Lower leg skin (tissue), 4 donors: ENCODE measurements around the gene CBX1. TPM values are rescaled to one million over a fixed set of nuclear protein-coding genes. Genes with fewer than 3 reads are reported as not detected.

Experiments
- DNase-seq, 2 donors: peaks; one replicate each; pipeline ENCODE4 v3.0.0-alpha.2; 2019; ENCODE audit warnings: low spot score in 2 of 2
- H3K4me3 ChIP-seq: fragments of 200-600 bp; sonication (generic); 2 replicates; pipeline ENCODE4 v1.5.1; 2017; ENCODE audit warnings: mild to moderate bottlenecking, low read depth; ENCODE audit not compliant: poor library complexity, severe bottlenecking
- CTCF ChIP-seq, 3 donors: fragments of 450-650 bp; IDR thresholded peaks; one replicate each; pipeline ENCODE4 v1.5.1; 2016; ENCODE audit warnings: antibody characterized with exemption in 3 of 3, mild to moderate bottlenecking in 3 of 3, moderate library complexity in 2 of 3
- POLR2A ChIP-seq, 2 donors: fragments of 450-650 bp; IDR thresholded peaks; one replicate each; pipeline ENCODE4 v1.6.1; 2016 to 2017; ENCODE audit warnings: antibody characterized with exemption in 2 of 2, mild to moderate bottlenecking in 1 of 2, moderate library complexity in 1 of 2
- WGBS, 2 donors: methylation state at CpG; one replicate each; pipeline ENCODE4 v1.1.5; 2018; 5-methylcytosine and 5-hydroxymethylcytosine counted together
- intact Hi-C: fragments of 100-400 bp; cut with DNase I; formaldehyde crosslinking; loops from one replicate; pipeline ENCODE4 v1.15.0; 2023; ENCODE audit warnings: low total_unique reads
- total RNA-seq, 4 donors: library from RNA; depleted of rRNA; stranded (reverse); fragments of >200 nt; gene quantifications; one replicate each; pipeline ENCODE4 v1.1.0, GENCODE V29; 2016

Gene CBX1
- total RNA-seq, 4 donors from 2014 or later = 23.2 to 33.5 (median 25.6) TPM

- intact Hi-C loops = no loop called here
- 96 to 97% methylated on average over 3 of the region's 3 CpGs for WGBS, 2 donors
- no peak for DNase-seq
- no peak overlapping the region for H3K4me3 ChIP-seq
- TF ChIP-seq POLR2A (IDR thresholded peaks at IDR 0.05) (no peak), CTCF (IDR thresholded peaks at IDR 0.05) (no peak)
These were observed 43.9 kb upstream of the CBX1 start for GRCh38 chr17:48144976-48145798.

GRCh38 chr17:48144231-48144630 is 43.0 kb upstream of the CBX1 start:
- DNase-seq = no peak
- 53 to 54% methylated on average over 8 of the region's 8 CpGs for WGBS, 2 donors
- TF ChIP-seq CTCF (IDR thresholded peaks at IDR 0.05) (no peak), POLR2A (IDR thresholded peaks at IDR 0.05) (no peak)

DNA sequence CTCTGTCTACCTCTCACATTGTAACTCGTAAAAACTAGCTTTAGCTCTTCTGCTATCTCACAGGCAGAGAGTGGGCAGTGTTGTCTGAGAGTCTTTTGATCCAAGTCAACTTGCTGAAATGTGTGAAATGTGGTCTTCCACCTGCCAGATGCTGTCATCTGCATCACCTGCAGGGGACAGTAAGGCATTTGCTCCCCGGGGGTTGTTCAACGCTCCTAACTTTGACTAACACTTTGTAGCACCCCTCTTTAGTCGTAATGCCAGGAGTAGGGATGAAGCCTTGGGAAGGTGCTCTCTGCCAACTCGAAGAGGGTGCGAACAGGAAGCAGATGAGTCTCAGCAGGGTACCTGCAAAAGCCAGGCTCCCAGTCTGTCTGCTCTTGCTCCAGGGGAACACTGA is 42.4 kb upstream of the CBX1 start:
- intact Hi-C loops = no loop called here
- no peak overlapping the region for H3K4me3 ChIP-seq
- 21 to 42% methylated on average over 6 of the region's 6 CpGs for WGBS, 2 donors
- DNase-seq = peak in 1 of 2 donors; percentile 68
- TF ChIP-seq CTCF (IDR thresholded peaks at IDR 0.05) = no peak

More at GRCh38 chr17:48144231-48144630, 43.0 kb upstream of the CBX1 start:
- intact Hi-C loops = no loop called here
- H3K4me3 ChIP-seq = no peak overlapping the region

- peak in 1 of 2 donors; percentile 68 for DNase-seq
- 69 to 73% methylated on average over 2 of the region's 2 CpGs for WGBS, 2 donors
- H3K4me3 ChIP-seq = no peak overlapping the region
- no peak for TF ChIP-seq POLR2A (IDR thresholded peaks at IDR 0.05)
- no peak for TF ChIP-seq CTCF (IDR thresholded peaks at IDR 0.05)
- intact Hi-C loops = no loop called here
These were observed 38.7 kb upstream of the CBX1 start for GRCh38 chr17:48139944-48140343.

- intact Hi-C loops = no loop called here
- no peak for TF ChIP-seq POLR2A (IDR thresholded peaks at IDR 0.05)
- TF ChIP-seq CTCF (IDR thresholded peaks at IDR 0.05) = no peak
- WGBS, 2 donors = 72 to 77% methylated on average over 1 of the region's 1 CpG
- no peak for DNase-seq
- no peak overlapping the region for H3K4me3 ChIP-seq
These were observed 36.4 kb upstream of the CBX1 start for GRCh38 chr17:48137656-48138055.
